GM19025 (cell line): ENCODE data around the gene G6PC3.
"Not testable (repeated sequence)": the region's sequence is repeated elsewhere in the genome, so short reads cannot be mapped to it uniquely, and the experiment has no call there.

ENCODE experiments used
- ATAC-seq: cut with Tn5 transposase; IDR thresholded peaks from one replicate; pipeline ENCODE4 v1.9.1; 2021; ENCODE audit warnings: mild to moderate bottlenecking, low read depth, moderate library complexity; ENCODE audit not compliant: unreplicated experiment

G6PC3 gene

GRCh38 chr17:44105483-44105882 lies 34.9 kb downstream of the G6PC3 start:
- no peak for ATAC-seq

GRCh38 chr17:44105941-44106340 lies 35.4 kb downstream of the G6PC3 start:
- no peak for ATAC-seq

- ATAC-seq, result no peak
Observed at GRCh38 chr17:44106801-44107200, 36.3 kb downstream of the G6PC3 start.

- no peak for ATAC-seq
Observed at GRCh38 chr17:44108440-44109311, 38.1 kb downstream of the G6PC3 start.

- no peak for ATAC-seq
Observed at GRCh38 chr17:44109312-44109630, 38.7 kb downstream of the G6PC3 start.

- ATAC-seq, result no peak
Observed at GRCh38 chr17:44110011-44110686, 39.6 kb downstream of the G6PC3 start.

- ATAC-seq, result peak; percentile 57
Observed at GRCh38 chr17:44110823-44111633, 40.5 kb downstream of the G6PC3 start.

- ATAC-seq, result no peak
Observed at GRCh38 chr17:44111777-44112176, 41.2 kb downstream of the G6PC3 start.

- ATAC-seq, result no peak
Observed at GRCh38 chr17:44112284-44113280, 42.0 kb downstream of the G6PC3 start.

GRCh38 chr17:44113382-44113781 lies 42.8 kb downstream of the G6PC3 start:
- no peak for ATAC-seq

- no peak for ATAC-seq
Observed at GRCh38 chr17:44113868-44114840, 43.6 kb downstream of the G6PC3 start.

GRCh38 chr17:44115585-44116415 lies 45.3 kb downstream of the G6PC3 start:
- ATAC-seq, result no peak

- no peak for ATAC-seq
Observed at GRCh38 chr17:44117351-44117750, 46.8 kb downstream of the G6PC3 start.

- ATAC-seq, result no peak
Observed at GRCh38 chr17:44118427-44119050, 48.0 kb downstream of the G6PC3 start.

- no peak for ATAC-seq
Observed at GRCh38 chr17:44119062-44119461, 48.5 kb downstream of the G6PC3 start.

GRCh38 chr17:44119798-44120197 lies 49.3 kb downstream of the G6PC3 start:
- no peak for ATAC-seq

- ATAC-seq, result not testable (repeated sequence)
Observed at GRCh38 chr17:44120281-44120680, 49.7 kb downstream of the G6PC3 start.
